Measurements from ENCODE around the gene ARHGAP27. TPM values are rescaled to one million over a fixed set of nuclear protein-coding genes. Genes with fewer than 3 reads are reported as not detected.
"Not testable (repeated sequence)": the region's sequence is repeated elsewhere in the genome, so short reads cannot be mapped to it uniquely, and the experiment has no call there.

ARHGAP27 gene
- total RNA-seq, 1 experiment from 2014 or later = 104 TPM

- CTCF ChIA-PET = no interaction called here
- Mint-ChIP-seq H3K4me1 (ENCODE audit: low read depth, unreplicated experiment) (peaks cover 11% of the 10 kb centered on the region), H3K9me3 (ENCODE audit: low read depth, unreplicated experiment) (no peaks in the 10 kb centered on the region), H3K27me3 (ENCODE audit: unreplicated experiment) (no peaks in the 10 kb centered on the region), H3K36me3 (ENCODE audit: insufficient read depth, unreplicated experiment) (no peaks in the 10 kb centered on the region), H3K4me3 (ENCODE audit: low read depth, unreplicated experiment) (no peak overlapping the region), H3K27ac (ENCODE audit: unreplicated experiment) (no peak overlapping the region)
- no peak for DNase-seq
- intact Hi-C loops (cut with micrococcal nuclease; ENCODE audit: unreplicated experiment) = no loop called here
- BruUV-seq (replicated peaks) = no TSS peak
- TF ChIP-seq CTCF (IDR thresholded peaks at IDR 0.05; ENCODE audit: unreplicated experiment) = no peak
Measured at GRCh38 chr17:45345246-45345553, 87.5 kb downstream of the ARHGAP27 start.

DNA sequence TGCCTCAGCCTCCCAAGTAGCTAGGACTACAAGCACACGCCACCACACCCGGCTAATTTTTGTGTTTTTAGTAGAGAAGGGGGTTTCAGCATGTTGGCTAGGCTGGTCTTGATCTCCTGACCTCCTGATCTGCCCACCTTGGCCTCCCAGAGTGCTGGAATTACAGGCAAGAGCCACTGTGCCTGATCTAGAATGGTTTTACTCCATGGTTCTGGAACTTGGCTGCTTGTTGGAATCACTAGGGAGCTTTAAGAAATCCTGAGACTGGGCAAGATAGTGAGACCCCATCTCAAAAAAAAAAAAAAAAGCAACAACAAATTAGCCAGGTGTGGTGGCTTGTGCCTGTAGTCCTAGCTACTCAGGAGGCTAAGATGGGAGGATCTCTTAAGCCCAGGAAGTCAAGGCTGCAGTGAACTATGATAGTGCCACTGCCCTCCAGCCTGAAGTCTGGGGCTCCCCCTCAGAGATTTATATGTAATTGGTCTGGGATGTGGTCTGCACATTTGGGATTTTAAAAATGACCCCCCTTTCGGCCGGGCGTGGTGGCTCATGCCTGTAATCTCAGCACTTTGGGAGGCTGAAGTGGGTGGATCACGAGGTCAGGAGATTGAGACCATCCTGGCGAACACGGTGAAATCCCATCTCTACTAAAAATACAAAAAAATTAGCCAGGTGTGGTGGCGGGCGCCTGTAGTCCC, 88.6 kb downstream of the ARHGAP27 start:
- H3K4me1 Mint-ChIP-seq (ENCODE audit: low read depth, unreplicated experiment) = peaks cover 11% of the 10 kb centered on the region

More for the DNA sequence above, 88.6 kb downstream of the ARHGAP27 start:
- H3K27me3 Mint-ChIP-seq (ENCODE audit: unreplicated experiment); DNase-seq; H3K36me3 Mint-ChIP-seq (ENCODE audit: insufficient read depth, unreplicated experiment); intact Hi-C loops (cut with micrococcal nuclease; ENCODE audit: unreplicated experiment); H3K4me3 Mint-ChIP-seq (ENCODE audit: low read depth, unreplicated experiment); BruUV-seq (replicated peaks); H3K9me3 Mint-ChIP-seq (ENCODE audit: low read depth, unreplicated experiment); H3K27ac Mint-ChIP-seq (ENCODE audit: unreplicated experiment): not testable (repeated sequence)
- CTCF ChIA-PET = interaction anchor here (0.6 to 0.8 kb wide), 2 partner anchors 14 to 27 kb away, joined by 3 to 4 read pairs; partner anchors contain the start of gene MAP3K14

Other genes with a start within 250 kb of the ARHGAP27 start
- 8.5 and 9.6 TPM in 2 replicates for gene FMNL1, start 211.0 kb downstream of the ARHGAP27 start, total RNA-seq (2022)
- gene SPATA32, start 170.8 kb downstream of the ARHGAP27 start, total RNA-seq (2022) = 0.85 and 0.88 TPM in 2 replicates
- gene MAP3K14, start 115.8 kb downstream of the ARHGAP27 start, total RNA-seq (2022) = 26.7 and 33.2 TPM in 2 replicates
- 82.4 and 107 TPM in 2 replicates for gene PLEKHM1, start 57.9 kb upstream of the ARHGAP27 start, total RNA-seq (2022)

Data from Calu3 (cell line).